GM18861 (cell line): Measurements from ENCODE around the gene DCTN2.
"Not testable (repeated sequence)": the region's sequence is repeated elsewhere in the genome, so short reads cannot be mapped to it uniquely, and the experiment has no call there.

Experiments used
- ATAC-seq: cut with Tn5 transposase; IDR thresholded peaks from one replicate; pipeline ENCODE4 v1.9.1; 2021; ENCODE audit not compliant: unreplicated experiment

The DCTN2 gene

GRCh38 chr12:57517187-57517586, 29.8 kb downstream of the DCTN2 start:
- ATAC-seq = no peak

- ATAC-seq = no peak
Observed at GRCh38 chr12:57516617-57517153, 30.3 kb downstream of the DCTN2 start.

- ATAC-seq = no peak
Observed at GRCh38 chr12:57515934-57516541, 31.0 kb downstream of the DCTN2 start.

- ATAC-seq = no peak
Observed at GRCh38 chr12:57515408-57515933, 31.5 kb downstream of the DCTN2 start.

- ATAC-seq = no peak
Observed at GRCh38 chr12:57514720-57515407, 32.1 kb downstream of the DCTN2 start.

- ATAC-seq = not testable (repeated sequence)
Observed at GRCh38 chr12:57514246-57514645, 32.7 kb downstream of the DCTN2 start.

GRCh38 chr12:57513677-57514076, 33.3 kb downstream of the DCTN2 start:
- not testable (repeated sequence) for ATAC-seq

- no peak for ATAC-seq
Observed at GRCh38 chr12:57513266-57513665, 33.7 kb downstream of the DCTN2 start.

GRCh38 chr12:57512665-57513064, 34.3 kb downstream of the DCTN2 start:
- ATAC-seq = no peak

GRCh38 chr12:57511588-57512325, 35.2 kb downstream of the DCTN2 start:
- ATAC-seq = no peak

GRCh38 chr12:57511161-57511560, 35.8 kb downstream of the DCTN2 start:
- ATAC-seq = no peak

GRCh38 chr12:57507796-57508195, 39.2 kb downstream of the DCTN2 start:
- not testable (repeated sequence) for ATAC-seq

- ATAC-seq = not testable (repeated sequence)
Observed at GRCh38 chr12:57506541-57506940, 40.5 kb downstream of the DCTN2 start.

GRCh38 chr12:57502311-57502969, 44.6 kb downstream of the DCTN2 start:
- not testable (repeated sequence) for ATAC-seq

GRCh38 chr12:57500213-57500612, 46.8 kb downstream of the DCTN2 start:
- no peak for ATAC-seq

GRCh38 chr12:57498571-57498970, 48.4 kb downstream of the DCTN2 start:
- no peak for ATAC-seq

GRCh38 chr12:57498132-57498502, 48.9 kb downstream of the DCTN2 start:
- ATAC-seq = no peak

- ATAC-seq = no peak
Observed at GRCh38 chr12:57497223-57498131, 49.5 kb downstream of the DCTN2 start.

- no peak for ATAC-seq
Observed at GRCh38 chr12:57496822-57497221, 50.2 kb downstream of the DCTN2 start.
